DMS53 treated with DMSO at 0.1 percent for 48 hours (cell line): ENCODE measurements around the gene TMEM185A.
"Not testable (repeated sequence)": the region's sequence is repeated elsewhere in the genome, so short reads cannot be mapped to it uniquely, and the experiment has no call there.

Experiments
- DNase-seq: peaks from one replicate; lab custom pipeline; 2025; ENCODE audit not compliant: unreplicated experiment; lab: John Stamatoyannopoulos, UW

TMEM185A gene

DNA sequence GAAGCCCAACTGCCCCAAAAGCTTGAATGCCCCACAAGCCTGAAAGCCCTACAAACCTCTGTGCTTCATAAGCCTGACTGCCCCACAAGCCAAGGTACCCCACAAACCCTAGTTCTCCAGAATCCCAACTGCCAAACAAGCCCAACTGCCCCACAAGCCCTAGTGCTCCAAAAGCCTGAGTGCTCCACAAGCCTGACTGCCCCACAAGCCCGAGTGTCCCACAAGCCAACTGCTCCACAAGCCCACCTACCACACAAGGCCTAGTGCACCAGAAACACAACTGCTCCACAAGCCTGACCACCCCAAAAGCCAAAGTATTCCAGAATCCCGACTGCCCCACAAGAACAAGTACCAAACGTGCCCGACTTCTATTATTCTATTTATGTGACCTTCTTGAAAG, 68.2 kb downstream of the TMEM185A start:
- DNase-seq = no peak

DNA sequence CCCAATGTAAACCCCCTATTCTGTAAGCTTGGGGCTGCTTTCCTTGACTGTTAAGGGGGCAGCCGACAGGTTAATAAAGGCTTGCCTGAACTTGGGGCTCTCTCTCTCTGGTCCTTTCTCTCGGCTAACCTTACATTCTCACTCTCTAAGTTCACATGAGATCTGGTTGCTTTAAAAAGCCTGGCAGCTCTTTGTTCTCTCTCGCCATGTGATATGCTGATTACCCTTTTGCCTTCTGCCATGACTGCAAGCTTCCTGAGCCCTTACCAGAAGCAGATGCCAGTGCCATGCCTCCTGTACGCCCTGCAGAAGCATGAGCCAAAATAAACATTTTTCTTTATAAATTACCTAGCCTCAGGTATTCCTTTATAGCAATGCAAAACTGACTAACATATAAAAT, 76.3 kb downstream of the TMEM185A start:
- not testable (repeated sequence) for DNase-seq

DNA sequence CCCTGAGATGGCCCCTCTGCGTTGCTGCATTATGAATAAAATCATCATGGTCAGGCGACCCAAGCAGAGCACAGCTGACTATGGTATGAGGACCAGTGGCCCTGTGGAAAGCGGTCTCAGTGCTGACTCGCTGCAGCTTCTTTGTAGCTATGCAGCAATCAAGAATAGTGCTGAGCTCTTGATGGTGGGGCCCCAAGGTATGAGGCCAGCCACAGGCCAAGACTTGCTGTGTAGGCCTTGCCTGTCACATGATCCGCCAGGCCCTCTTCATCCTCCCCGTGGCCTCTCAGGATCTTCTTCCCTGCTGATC, 79.7 kb downstream of the TMEM185A start:
- DNase-seq = not testable (repeated sequence)

DNA sequence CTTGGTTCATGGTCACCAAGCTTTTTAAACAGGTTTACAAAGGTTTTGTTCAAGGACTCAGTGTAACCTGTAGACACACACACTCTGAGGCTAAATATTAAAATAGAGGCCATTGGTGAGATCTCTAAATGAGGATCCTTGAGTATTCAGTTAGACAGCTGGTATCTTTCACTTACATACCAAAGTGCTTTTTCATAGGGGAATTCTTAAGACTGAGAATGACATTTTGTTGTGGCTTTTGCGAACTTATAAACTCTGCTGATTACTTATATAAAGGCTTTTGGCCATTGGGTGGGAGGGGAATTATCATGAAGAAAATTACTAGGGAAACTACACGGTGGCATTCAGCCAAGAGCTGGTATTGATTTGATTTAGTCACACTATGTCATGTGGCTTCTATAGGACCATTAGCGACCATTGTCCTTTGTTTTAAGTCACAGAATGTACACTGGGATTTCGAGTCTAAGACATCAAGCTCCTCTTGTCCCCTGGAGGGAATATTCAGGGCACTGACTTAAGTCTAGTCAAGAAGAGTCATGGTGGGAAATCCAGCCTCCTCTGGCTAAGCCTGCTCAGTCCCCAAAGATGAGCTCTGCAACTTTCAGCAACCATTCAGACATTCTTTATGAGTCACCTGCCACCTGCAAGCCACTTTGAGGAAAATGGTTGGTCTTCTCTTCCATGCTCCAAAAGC, 80.2 kb downstream of the TMEM185A start:
- DNase-seq = not testable (repeated sequence)

DNA sequence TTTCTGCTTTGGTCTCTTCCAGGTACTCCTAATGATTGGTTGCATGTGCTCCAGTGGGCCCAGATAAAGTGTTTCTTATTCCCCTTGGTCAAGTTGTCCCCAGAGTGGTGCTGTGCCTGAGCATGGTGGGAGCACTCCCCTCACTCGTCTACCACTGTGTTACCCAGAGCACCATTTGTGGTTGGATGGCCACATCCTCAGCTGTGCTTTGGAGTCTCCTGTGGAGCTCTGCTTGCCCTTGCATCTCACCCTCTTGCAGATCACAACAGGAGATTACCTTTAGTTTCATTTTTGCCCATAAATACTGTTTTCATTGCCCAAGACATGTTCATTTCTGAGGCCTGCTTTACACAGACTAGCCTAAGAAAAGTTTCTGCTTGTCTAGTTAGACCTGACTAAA, 81.1 kb downstream of the TMEM185A start:
- DNase-seq = not testable (repeated sequence)

DNA sequence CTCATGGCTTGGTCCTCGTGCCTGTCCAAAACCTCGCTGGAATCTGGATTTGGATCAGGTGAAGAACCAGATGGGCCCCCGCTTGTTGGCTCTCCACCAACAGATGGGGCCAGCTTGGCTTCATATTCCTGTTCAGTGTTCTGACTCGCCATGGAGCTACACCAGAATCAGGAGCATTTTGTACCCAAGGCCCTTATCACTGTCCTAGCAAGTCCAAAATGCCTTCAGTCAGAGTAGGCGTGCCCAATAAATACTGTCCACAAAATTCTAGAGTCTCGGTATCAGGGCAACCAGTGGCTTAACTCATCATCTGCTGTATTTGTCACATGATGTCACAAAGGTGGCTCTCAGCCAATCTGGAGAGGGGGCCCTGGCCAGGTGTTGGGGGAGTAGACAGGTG, 81.9 kb downstream of the TMEM185A start, which contains the start of gene HSFX3:
Gene HSFX3 (minus strand): TSS at position 224 of the 400 bp plus-strand sequence. CDS start 72 bp downstream, at position 152.
- DNase-seq = not testable (repeated sequence)

DNA sequence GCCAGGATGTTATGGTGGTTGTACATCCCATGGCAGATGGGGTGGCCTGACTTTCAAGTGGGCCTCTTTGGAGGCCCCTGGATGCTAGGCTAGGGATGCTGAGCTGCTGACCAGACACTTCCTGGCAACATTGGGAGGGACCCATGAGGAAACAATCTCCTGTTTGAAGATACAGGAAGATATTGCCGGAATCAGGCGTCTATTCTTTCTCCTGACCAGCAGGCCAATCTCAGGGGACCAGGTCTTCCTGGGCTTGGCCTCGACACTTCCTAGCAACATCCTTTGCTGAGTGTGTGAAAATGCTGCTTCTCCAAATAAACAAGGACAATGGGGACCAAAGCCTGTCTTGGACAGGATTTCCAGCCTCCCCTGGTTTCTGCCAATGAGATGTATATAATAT, 83.8 kb downstream of the TMEM185A start:
- DNase-seq = not testable (repeated sequence)

DNA sequence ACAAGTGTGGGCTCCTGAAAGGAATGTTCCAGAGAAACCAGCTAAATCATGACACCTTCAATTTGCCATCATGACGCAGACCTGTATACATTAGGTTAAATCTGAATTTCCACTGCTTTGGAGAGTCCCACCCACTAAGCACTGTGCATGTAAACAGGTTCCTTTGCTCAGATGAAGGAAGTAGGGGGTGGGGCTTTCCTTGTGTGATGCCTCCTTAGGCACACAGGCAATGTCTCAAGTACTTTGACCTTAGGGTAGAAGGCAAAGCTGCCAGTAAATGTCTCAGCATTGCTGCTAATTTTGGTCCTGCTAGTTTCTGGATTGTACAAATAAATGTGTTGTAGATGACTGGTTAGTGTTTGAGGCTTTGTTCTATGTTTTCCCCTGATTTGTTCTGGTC, 84.6 kb downstream of the TMEM185A start:
- not testable (repeated sequence) for DNase-seq
